Neuronal stem cell (in vitro differentiated cells): ENCODE data around the gene THADA.
A peak's percentile ranks its signal among the peaks of the same experiment; 100 is the strongest.

Experiments used
- DNase-seq: peaks from one replicate; pipeline ENCODE4 v3.0.0-alpha.2; 2013; ENCODE audit warnings: low spot score
- H2AFZ ChIP-seq: one replicate; pipeline ENCODE4 v1.6.1; 2013; ENCODE audit warnings: mild to moderate bottlenecking, low read length, inconsistent platforms
- H2AK5ac ChIP-seq: 2 replicates; pipeline ENCODE4 v1.6.1; 2013; ENCODE audit warnings: low read depth, mild to moderate bottlenecking, inconsistent platforms, low read length, moderate library complexity, mixed read lengths
- H2BK120ac ChIP-seq: 2 replicates; pipeline ENCODE4 v1.6.1; 2013; ENCODE audit warnings: low read depth, mild to moderate bottlenecking, inconsistent platforms, low read length, moderate library complexity, mixed read lengths
- H2BK12ac ChIP-seq: one replicate; pipeline ENCODE4 v1.6.1; 2013; ENCODE audit warnings: low read length, inconsistent platforms
- H2BK15ac ChIP-seq: 2 replicates; pipeline ENCODE4 v1.6.1; 2013; ENCODE audit warnings: mild to moderate bottlenecking, low read length, inconsistent platforms, mixed read lengths
- H2BK5ac ChIP-seq: one replicate; pipeline ENCODE4 v1.6.1; 2013; ENCODE audit warnings: inconsistent platforms, mild to moderate bottlenecking, low read length, moderate library complexity
- H3K14ac ChIP-seq: one replicate; pipeline ENCODE4 v1.6.1; 2013; ENCODE audit warnings: low read length, inconsistent platforms
- H3K18ac ChIP-seq: 2 replicates; pipeline ENCODE4 v1.6.1; 2013; ENCODE audit warnings: low read length, inconsistent platforms
- H3K23ac ChIP-seq: 2 replicates; pipeline ENCODE4 v1.6.1; 2013; ENCODE audit warnings: low read depth, mild to moderate bottlenecking, mixed read lengths, low read length, inconsistent platforms; ENCODE audit not compliant: poor library complexity
- H3K27ac ChIP-seq: replicated peaks from 3 replicates; pipeline ENCODE4 v1.5.1; 2013; ENCODE audit warnings: low read length, inconsistent platforms
- H3K27me3 ChIP-seq, 3 experiments: 2 replicates each; pipeline ENCODE4 v1.6.1; 2013; ENCODE audit warnings: low read length in 3 of 3, mild to moderate bottlenecking in 2 of 3, inconsistent platforms in 1 of 3, low read depth in 1 of 3, mixed read lengths in 1 of 3, moderate library complexity in 1 of 3; ENCODE audit not compliant: control insufficient read depth in 3 of 3, insufficient read depth in 3 of 3
- H3K36me3 ChIP-seq, 2 donors: replicated peaks in 1 of 2; 2 replicates each; pipeline ENCODE4 v1.6.1; 2013; ENCODE audit warnings: low read length in 2 of 2; ENCODE audit not compliant: control insufficient read depth in 2 of 2, insufficient read depth in 2 of 2
- H3K4ac ChIP-seq: 2 replicates; pipeline ENCODE4 v1.6.1; 2013; ENCODE audit warnings: inconsistent platforms, mild to moderate bottlenecking, low read length, moderate library complexity
- H3K4me1 ChIP-seq, 2 donors: 1 replicate in 1 of 2; 2 replicates in 1 of 2; pipeline ENCODE4 v1.6.1; 2013; ENCODE audit warnings: low read length in 2 of 2, low read depth in 1 of 2; ENCODE audit not compliant: control insufficient read depth in 2 of 2, insufficient read depth in 1 of 2
- H3K4me2 ChIP-seq: one replicate; pipeline ENCODE4 v1.6.1; 2013; ENCODE audit warnings: mild to moderate bottlenecking, low read length, inconsistent platforms; ENCODE audit not compliant: insufficient read depth, poor library complexity, severe bottlenecking
- H3K4me3 ChIP-seq, 2 donors: 2 replicates each; pipeline ENCODE4 v1.5.1; 2013; ENCODE audit warnings: low read length in 2 of 2, mild to moderate bottlenecking in 2 of 2, inconsistent platforms in 1 of 2, moderate library complexity in 1 of 2
- H3K79me1 ChIP-seq: one replicate; pipeline ENCODE4 v1.6.1; 2013; ENCODE audit warnings: low read depth, mild to moderate bottlenecking, inconsistent platforms, low read length, moderate library complexity
- H3K9ac ChIP-seq: one replicate; pipeline ENCODE4 v1.6.1; 2013; ENCODE audit warnings: mild to moderate bottlenecking, low read depth, low read length, inconsistent platforms; ENCODE audit not compliant: poor library complexity
- H3K9me3 ChIP-seq, 2 donors: replicated peaks in 1 of 2; 2 replicates each; pipeline versions ENCODE3 to v1.6.1; 2013; ENCODE audit warnings: low read length in 2 of 2, mild to moderate bottlenecking in 2 of 2, inconsistent platforms in 1 of 2, low read depth in 1 of 2, mixed read lengths in 1 of 2, moderate library complexity in 1 of 2; ENCODE audit not compliant: control insufficient read depth in 2 of 2, insufficient read depth in 1 of 2
- H4K8ac ChIP-seq: one replicate; pipeline ENCODE4 v1.6.1; 2013; ENCODE audit warnings: low read depth, mild to moderate bottlenecking, inconsistent platforms, low read length, moderate library complexity
- H4K91ac ChIP-seq: one replicate; pipeline ENCODE4 v1.6.1; 2013; ENCODE audit warnings: low read length, low read depth, mild to moderate bottlenecking, inconsistent platforms; ENCODE audit not compliant: poor library complexity
- WGBS, 2 donors: extraction: QIAGEN DNeasy Blood & Tissue Kit; methylation state at CpG; one replicate each; pipeline ENCODE4 v1.1.7; 2013; ENCODE audit warnings: missing lambda C conversion rate in 2 of 2, mixed read lengths in 1 of 2; ENCODE audit not compliant: insufficient read length in 2 of 2, insufficient replicate concordance in 1 of 2; ENCODE audit errors: extremely low coverage in 2 of 2; 5-methylcytosine and 5-hydroxymethylcytosine counted together

Gene THADA

GRCh38 chr2:43348908-43349661 is 246.8 kb downstream of the THADA start:
- H2BK12ac ChIP-seq = no peak overlapping the region
- DNase-seq = no peak

DNA sequence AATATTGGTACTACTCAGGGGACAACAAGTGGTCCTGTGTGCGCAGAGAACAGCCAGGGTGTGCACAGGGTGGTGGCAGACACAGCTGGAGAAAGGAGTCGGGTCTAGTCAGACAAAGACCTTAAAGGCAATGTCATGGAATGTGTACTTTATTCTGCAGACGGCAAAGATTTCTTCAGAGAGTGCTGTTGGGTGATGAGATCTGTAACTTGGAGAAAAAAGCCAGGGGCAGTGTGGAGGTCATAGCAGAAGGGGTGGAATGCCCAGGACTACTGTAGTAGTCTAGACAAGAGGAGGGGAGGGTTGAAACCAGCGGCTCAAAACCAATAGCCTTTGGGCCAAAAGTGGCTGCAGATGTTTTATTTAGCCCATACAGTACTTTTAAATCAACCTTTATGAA is 248.1 kb downstream of the THADA start:
- no peaks in the 10 kb centered on the region for H3K9me3 ChIP-seq
- no peak overlapping the region for H2BK12ac ChIP-seq
- H3K4me3 ChIP-seq = no peak overlapping the region
- DNase-seq = no peak
- no peak overlapping the region for H2BK5ac ChIP-seq
- H2BK120ac ChIP-seq = no peak overlapping the region
- no peaks in the 10 kb centered on the region for H3K36me3 ChIP-seq
- no peak overlapping the region for H3K9ac ChIP-seq
- no peak overlapping the region for H3K23ac ChIP-seq
- no peak overlapping the region for H2AFZ ChIP-seq
- no peak overlapping the region for H3K18ac ChIP-seq
- H4K91ac ChIP-seq = no peak overlapping the region
- no peaks in the 10 kb centered on the region for H3K79me1 ChIP-seq
- H3K4ac ChIP-seq = no peak overlapping the region
- H4K8ac ChIP-seq = no peak overlapping the region
- WGBS, 2 donors = no CpG with 5 or more reads among the region's 4 CpGs
- no peak overlapping the region for H2AK5ac ChIP-seq
- H3K4me1 ChIP-seq = peaks cover 21 to 59% of the 10 kb centered on the region in 2 donors
- no peak overlapping the region for H3K14ac ChIP-seq
- no peaks in the 10 kb centered on the region for H3K27me3 ChIP-seq
- H3K27ac ChIP-seq = no peak overlapping the region
- H2BK15ac ChIP-seq = no peak overlapping the region
- H3K4me2 ChIP-seq = no peak overlapping the region

More at GRCh38 chr2:43348908-43349661, 246.8 kb downstream of the THADA start:
- Histone ChIP-seq H3K36me3 (no peaks in the 10 kb centered on the region), H3K18ac (peak overlapping the region; percentile 32), H3K27ac (no peak overlapping the region), H3K14ac (no peak overlapping the region), H2AFZ (peak overlapping the region; percentile 59), H4K91ac (no peak overlapping the region), H2BK15ac (no peak overlapping the region), H2AK5ac (no peak overlapping the region), H3K23ac (no peak overlapping the region), H2BK5ac (no peak overlapping the region), H3K9ac (no peak overlapping the region), H3K4me2 (no peak overlapping the region), H3K4ac (no peak overlapping the region), H3K79me1 (no peaks in the 10 kb centered on the region), H3K4me3 (no peak overlapping the region), H2BK120ac (no peak overlapping the region), H3K27me3 (no peaks in the 10 kb centered on the region), H4K8ac (no peak overlapping the region), H3K9me3 (no peaks in the 10 kb centered on the region), H3K4me1 (peaks cover 18 to 54% of the 10 kb centered on the region in 2 donors)
- no CpG with 5 or more reads among the region's 1 CpG for WGBS, 2 donors

DNA sequence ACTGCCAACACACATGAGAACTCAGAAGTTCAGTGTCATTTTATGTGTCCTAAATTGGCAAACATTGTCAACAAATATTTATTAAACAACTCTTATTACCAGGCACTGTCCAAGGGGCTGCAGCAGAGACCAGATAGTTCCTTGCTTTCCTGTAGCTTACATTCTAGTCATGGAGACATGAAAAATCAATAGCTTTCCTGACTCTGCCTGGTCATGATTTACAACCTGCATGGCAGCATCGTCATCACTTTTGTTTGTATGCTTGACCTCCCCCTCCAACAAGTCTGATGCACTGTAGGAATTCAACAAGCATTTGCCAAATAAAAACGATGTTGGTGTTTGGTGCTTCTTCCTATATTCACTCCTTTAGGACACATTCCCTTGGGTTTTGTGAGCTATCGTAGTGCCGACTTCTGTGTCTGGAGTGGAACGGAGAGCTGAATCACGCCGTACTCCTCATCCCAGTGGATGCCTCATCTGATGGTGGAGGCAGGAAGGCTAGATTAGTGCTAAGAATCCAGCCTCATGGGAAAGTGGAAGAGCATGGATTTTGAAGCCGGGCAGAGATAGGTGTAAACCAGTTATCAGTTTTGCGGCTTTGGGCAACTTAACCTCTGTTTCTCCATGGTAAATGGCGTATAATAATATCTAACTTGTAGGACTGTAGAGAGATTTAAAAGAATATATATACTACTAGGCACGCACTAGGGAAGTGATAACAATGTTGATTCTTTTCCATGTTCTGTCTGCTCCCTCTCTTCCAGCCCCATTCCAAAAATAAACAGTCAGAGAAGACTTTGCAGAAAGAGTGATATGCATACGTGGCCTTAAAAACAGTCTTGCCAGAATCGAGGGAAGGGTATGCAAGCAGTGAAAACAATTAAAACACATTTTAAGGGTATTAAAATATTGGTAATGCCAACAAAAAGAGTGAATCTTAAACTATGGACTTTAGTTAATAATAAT is 249.0 kb downstream of the THADA start:
- Histone ChIP-seq H3K9ac (no peak overlapping the region), H3K36me3 (no peaks in the 10 kb centered on the region), H4K8ac (no peak overlapping the region), H2AFZ (no peak overlapping the region), H2BK120ac (no peak overlapping the region), H3K27me3 (no peaks in the 10 kb centered on the region), H3K14ac (no peak overlapping the region), H3K4me3 (no peak overlapping the region), H3K18ac (no peak overlapping the region), H2BK12ac (no peak overlapping the region), H3K79me1 (no peaks in the 10 kb centered on the region), H3K27ac (no peak overlapping the region), H3K4me2 (no peak overlapping the region), H2BK5ac (no peak overlapping the region), H2BK15ac (no peak overlapping the region), H3K23ac (no peak overlapping the region), H2AK5ac (no peak overlapping the region), H3K9me3 (no peaks in the 10 kb centered on the region), H3K4ac (no peak overlapping the region), H3K4me1 (peaks cover 21 to 59% of the 10 kb centered on the region in 2 donors), H4K91ac (no peak overlapping the region)
- DNase-seq = no peak
- WGBS, 2 donors = no CpG with 5 or more reads among the region's 13 CpGs

DNA sequence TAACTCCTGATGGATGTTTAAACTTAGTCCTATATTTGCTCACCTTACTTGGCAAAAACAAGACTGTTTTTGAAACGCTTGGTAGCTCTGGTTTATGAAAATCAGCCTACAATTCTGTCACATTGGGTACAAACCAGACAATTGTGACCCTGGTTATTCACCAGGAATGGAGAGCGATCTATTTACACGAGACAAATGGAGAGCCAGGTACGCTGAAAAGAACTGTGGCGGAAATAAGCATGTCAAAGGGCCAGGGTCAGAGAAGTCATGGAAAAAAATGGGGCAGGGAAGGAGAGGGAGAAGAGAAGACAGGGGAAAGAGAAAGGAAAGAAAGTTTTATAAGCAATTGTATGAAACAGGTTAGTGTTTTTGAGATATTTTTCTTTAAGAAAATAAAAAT is 250.0 kb downstream of the THADA start:
- Histone ChIP-seq H2AK5ac (no peak overlapping the region), H2AFZ (peak overlapping the region; percentile 32), H3K4me1 (peaks cover 25 to 67% of the 10 kb centered on the region in 2 donors), H2BK120ac (no peak overlapping the region), H3K36me3 (no peaks in the 10 kb centered on the region), H4K91ac (no peak overlapping the region), H3K23ac (no peak overlapping the region), H3K4me3 (no peak overlapping the region), H3K18ac (no peak overlapping the region), H3K79me1 (no peaks in the 10 kb centered on the region), H3K9ac (no peak overlapping the region), H3K27me3 (no peaks in the 10 kb centered on the region), H2BK15ac (no peak overlapping the region), H3K27ac (peak overlapping the region; percentile 60), H2BK12ac (no peak overlapping the region), H3K4ac (no peak overlapping the region), H3K9me3 (no peaks in the 10 kb centered on the region), H3K4me2 (no peak overlapping the region), H4K8ac (no peak overlapping the region), H3K14ac (no peak overlapping the region), H2BK5ac (no peak overlapping the region)
- no peak for DNase-seq
- WGBS, 2 donors = no CpG with 5 or more reads among the region's 5 CpGs
